Mucosa of rectum (tissue), 2 donors: Measurements from ENCODE around the gene SSUH2.
"Not testable (repeated sequence)": the region's sequence is repeated elsewhere in the genome, so short reads cannot be mapped to it uniquely, and the experiment has no call there.

Source experiments
- H3K27ac ChIP-seq, 2 donors: one replicate each; pipeline ENCODE4 v1.7.0; 2013; ENCODE audit warnings: inconsistent platforms in 2 of 2, low read depth in 2 of 2, low read length in 2 of 2
- H3K27me3 ChIP-seq, 2 donors: one replicate each; pipeline ENCODE4 v1.7.0; 2013; ENCODE audit warnings: low read length in 2 of 2; ENCODE audit not compliant: control insufficient read depth in 2 of 2, insufficient read depth in 2 of 2
- H3K36me3 ChIP-seq, 2 donors: one replicate each; pipeline ENCODE4 v1.7.0; 2013; ENCODE audit warnings: low read length in 2 of 2; ENCODE audit not compliant: control insufficient read depth in 2 of 2, insufficient read depth in 2 of 2
- H3K4me1 ChIP-seq, 2 donors: one replicate each; pipeline ENCODE4 v1.7.0; 2013; ENCODE audit warnings: low read length in 2 of 2, mild to moderate bottlenecking in 1 of 2; ENCODE audit not compliant: control insufficient read depth in 2 of 2, insufficient read depth in 2 of 2
- H3K4me3 ChIP-seq, 2 donors: one replicate each; pipeline ENCODE4 v1.7.0; 2013; ENCODE audit warnings: low read length in 2 of 2
- H3K9ac ChIP-seq, 2 donors: one replicate each; pipeline ENCODE4 v1.7.0; 2013; ENCODE audit warnings: low read length in 2 of 2, low read depth in 1 of 2, mild to moderate bottlenecking in 1 of 2
- H3K9me3 ChIP-seq, 2 donors: one replicate each; pipeline ENCODE4 v1.7.0; 2013; ENCODE audit warnings: low read length in 2 of 2; ENCODE audit not compliant: control insufficient read depth in 2 of 2
- donor health status: healthy.
- donor health status: Normal muscosa, but diverticular disease.

The SSUH2 gene

GRCh38 chr3:8644748-8645390 is at the start of gene SSUH2:
Gene SSUH2 (minus strand): TSS chr3:8644798. CDS start chr3:8644758, 40 bp downstream.
- no peaks in the 10 kb centered on the region for H3K27me3 ChIP-seq
- no peak within 1 kb of the TSS for H3K4me3 ChIP-seq
- H3K4me1 ChIP-seq = no peaks in the 10 kb centered on the region
- no peak within 1 kb of the TSS for H3K27ac ChIP-seq
- H3K36me3 ChIP-seq = no peaks in the 10 kb centered on the region
- H3K9ac ChIP-seq = no peak within 1 kb of the TSS
- H3K9me3 ChIP-seq = no peaks in the 10 kb centered on the region

DNA sequence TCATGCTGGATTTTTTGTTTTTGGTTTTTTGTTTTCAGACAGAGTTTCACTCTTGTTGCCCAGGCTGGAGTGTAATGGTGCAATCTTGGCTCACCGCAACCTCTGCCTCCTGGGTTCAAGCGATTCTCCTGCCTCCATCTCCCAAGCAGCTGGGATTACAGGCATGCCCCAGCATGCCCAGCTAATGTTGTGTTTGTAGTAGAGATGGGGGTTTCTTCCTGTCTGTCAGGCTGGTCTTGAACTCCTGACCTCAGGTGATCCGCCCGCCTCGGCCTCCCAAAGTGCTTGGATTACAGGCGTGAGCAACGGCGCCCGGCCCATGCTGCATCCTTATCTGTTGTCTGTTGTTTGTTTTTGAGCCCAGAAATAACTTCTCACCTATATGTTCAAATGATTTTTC is 46.7 kb upstream of the SSUH2 start:
- not testable (repeated sequence) for H3K36me3 ChIP-seq, H3K27me3 ChIP-seq, H3K9me3 ChIP-seq, H3K9ac ChIP-seq, H3K27ac ChIP-seq, H3K4me3 ChIP-seq, H3K4me1 ChIP-seq

DNA sequence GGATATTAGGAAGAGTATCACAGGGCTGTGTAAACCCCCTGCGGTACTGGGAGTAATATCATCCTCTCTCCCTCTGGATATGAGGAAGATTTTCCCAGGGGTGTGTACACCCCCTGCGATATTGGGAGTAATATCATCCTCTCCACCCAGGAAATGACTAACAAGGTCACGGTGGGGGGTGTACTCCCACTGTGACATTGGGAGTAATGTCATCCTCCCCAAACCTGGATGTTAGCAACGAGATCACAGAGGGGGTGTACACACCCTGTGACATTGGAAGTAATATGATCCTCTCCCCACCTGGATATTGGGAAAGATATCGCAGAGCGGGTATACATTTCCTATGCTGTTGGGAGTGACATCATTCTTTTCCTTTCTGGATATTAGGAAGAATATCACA is 40.4 kb upstream of the SSUH2 start:
- not testable (repeated sequence) for H3K36me3 ChIP-seq, H3K9ac ChIP-seq, H3K9me3 ChIP-seq, H3K4me1 ChIP-seq, H3K4me3 ChIP-seq, H3K27ac ChIP-seq, H3K27me3 ChIP-seq

GRCh38 chr3:8682850-8683574 is 38.4 kb upstream of the SSUH2 start:
- not testable (repeated sequence) for H3K9me3 ChIP-seq, H3K4me1 ChIP-seq, H3K27ac ChIP-seq, H3K27me3 ChIP-seq, H3K36me3 ChIP-seq, H3K4me3 ChIP-seq, H3K9ac ChIP-seq

DNA sequence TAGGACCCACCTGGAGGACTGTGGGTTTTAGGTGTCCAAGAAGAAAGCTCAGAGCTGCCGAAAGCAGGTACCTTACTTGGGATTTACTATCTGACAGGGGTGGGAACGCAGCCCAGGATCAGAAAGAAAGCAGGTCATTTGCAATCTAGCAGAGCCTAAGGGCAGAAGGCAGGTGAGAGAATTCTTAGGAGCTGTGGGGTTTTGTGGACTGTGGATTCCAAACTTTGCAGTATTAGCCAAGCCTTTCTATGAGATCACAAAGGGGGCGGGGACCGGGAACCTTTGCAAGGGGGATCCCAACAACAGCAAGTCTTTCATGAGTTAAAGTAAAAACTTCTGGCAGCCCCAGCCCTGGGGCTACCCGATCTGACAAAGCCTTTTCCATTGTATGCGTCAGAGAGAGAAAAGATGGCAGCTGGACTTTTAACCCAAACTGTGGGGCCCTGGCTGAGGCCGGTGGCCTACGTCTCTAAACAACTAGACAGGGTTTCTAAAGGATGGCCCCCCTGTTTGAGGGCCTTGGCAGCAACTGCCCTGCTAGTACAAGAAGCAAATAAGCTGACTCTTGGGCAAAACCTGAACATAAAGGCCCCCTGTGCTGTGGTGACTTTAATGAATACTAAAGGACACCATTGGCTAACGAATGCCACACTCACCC is 37.4 kb upstream of the SSUH2 start:
- not testable (repeated sequence) for H3K27ac ChIP-seq, H3K36me3 ChIP-seq, H3K9ac ChIP-seq, H3K4me1 ChIP-seq, H3K27me3 ChIP-seq, H3K4me3 ChIP-seq, H3K9me3 ChIP-seq

DNA sequence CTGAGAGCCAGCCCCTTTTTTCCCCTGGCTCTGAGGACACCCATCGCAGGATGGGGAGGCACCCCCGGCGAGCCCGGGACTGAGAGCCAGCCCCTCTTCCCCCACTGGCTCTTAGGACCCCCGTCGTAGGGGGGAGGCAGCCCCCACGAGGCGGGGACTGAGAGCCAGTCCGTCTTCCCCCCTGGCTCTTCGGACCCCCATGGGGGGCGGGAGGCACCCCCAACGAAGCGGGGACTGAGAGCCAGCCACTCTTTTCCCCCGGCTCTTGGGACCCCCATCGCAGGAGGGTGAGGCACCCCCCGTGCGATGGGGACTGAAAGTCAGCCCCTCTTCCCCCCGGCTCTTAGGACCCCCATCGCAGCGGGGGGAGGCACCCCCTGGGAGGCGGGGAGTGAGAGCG is 36.8 kb upstream of the SSUH2 start:
- H3K36me3 ChIP-seq = no peaks in the 10 kb centered on the region
- H3K9me3 ChIP-seq = no peaks in the 10 kb centered on the region
- H3K27ac ChIP-seq = no peak overlapping the region
- H3K27me3 ChIP-seq = no peaks in the 10 kb centered on the region
- H3K9ac ChIP-seq = no peak overlapping the region
- H3K4me3 ChIP-seq = no peak overlapping the region
- no peaks in the 10 kb centered on the region for H3K4me1 ChIP-seq

DNA sequence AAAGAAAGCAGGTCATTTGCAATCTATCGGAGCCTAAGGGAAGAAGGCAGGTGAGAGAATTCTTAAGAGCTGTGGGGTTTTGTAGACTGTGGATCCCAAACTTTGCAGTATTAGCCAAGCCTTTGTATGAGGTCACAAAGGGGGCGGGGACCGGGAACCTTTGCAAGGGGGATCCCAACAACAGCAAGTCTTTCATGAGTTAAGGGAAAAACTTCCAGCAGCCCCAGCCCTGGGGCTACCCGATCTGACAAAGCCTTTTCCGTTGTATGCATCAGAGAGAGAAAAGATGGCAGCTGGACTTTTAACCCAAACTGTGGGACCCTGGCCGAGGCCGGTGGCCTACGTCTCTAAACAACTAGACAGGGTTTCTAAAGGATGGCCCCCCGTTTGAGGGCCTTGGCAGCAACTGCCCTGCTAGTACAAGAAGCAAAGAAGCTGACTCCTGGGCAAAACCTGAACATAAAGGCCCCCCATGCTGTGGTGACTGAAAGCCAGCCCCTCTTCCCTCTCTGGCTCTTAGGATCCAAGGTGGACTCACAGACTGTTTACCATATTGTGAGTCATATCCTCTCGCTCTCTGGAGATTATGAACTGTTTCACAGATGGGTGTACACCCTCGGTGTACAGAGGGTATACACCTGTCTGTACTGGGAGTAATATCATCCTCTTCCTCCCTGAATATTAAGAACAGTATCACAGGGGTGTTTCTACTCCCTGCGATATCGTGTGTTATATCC is 35.4 kb upstream of the SSUH2 start:
- H3K9me3 ChIP-seq, H3K4me3 ChIP-seq, H3K27ac ChIP-seq, H3K4me1 ChIP-seq, H3K36me3 ChIP-seq, H3K9ac ChIP-seq, H3K27me3 ChIP-seq: not testable (repeated sequence)

GRCh38 chr3:8678751-8679150 is 34.2 kb upstream of the SSUH2 start:
- Histone ChIP-seq H3K27me3 (no peaks in the 10 kb centered on the region), H3K36me3 (no peaks in the 10 kb centered on the region), H3K9me3 (no peaks in the 10 kb centered on the region), H3K4me3 (no peak overlapping the region), H3K9ac (no peak overlapping the region), H3K4me1 (no peaks in the 10 kb centered on the region), H3K27ac (no peak overlapping the region)

DNA sequence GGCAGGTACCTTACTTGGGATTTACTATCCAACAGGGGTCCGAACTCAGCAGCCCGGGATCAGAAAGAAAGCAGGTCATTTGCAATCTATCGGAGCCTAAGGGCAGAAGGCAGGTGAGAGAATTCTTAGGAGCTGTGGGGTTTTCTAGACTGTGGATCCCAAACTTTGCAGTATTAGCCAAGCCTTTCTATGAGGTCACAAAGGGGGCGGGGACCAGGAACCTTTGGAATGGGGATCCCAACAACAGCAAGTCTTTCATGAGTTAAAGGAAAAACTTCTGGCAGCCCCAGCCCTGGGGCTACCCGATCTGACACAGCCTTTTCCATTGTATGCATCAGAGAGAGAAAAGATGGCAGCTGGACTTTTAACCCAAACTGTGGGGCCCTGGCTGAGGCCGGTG is 32.7 kb upstream of the SSUH2 start:
- not testable (repeated sequence) for H3K36me3 ChIP-seq, H3K9ac ChIP-seq, H3K4me3 ChIP-seq, H3K27me3 ChIP-seq, H3K4me1 ChIP-seq, H3K9me3 ChIP-seq, H3K27ac ChIP-seq

GRCh38 chr3:8675591-8675990 is 31.0 kb upstream of the SSUH2 start:
- H3K27me3 ChIP-seq, H3K36me3 ChIP-seq, H3K4me3 ChIP-seq, H3K4me1 ChIP-seq, H3K9ac ChIP-seq, H3K27ac ChIP-seq, H3K9me3 ChIP-seq: not testable (repeated sequence)
